SH-SY5Y (cell line): ENCODE results near the gene ZNF180.

Source experiments
- GATA2 ChIP-seq: IDR thresholded peaks from 2 replicates; pipeline ENCODE4 v1.6.1; 2011; ENCODE audit warnings: mild to moderate bottlenecking, low read depth, low read length
- GATA3 ChIP-seq: IDR thresholded peaks from 2 replicates; pipeline ENCODE4 v1.6.1; 2011; ENCODE audit warnings: low read depth, mild to moderate bottlenecking, low read length, moderate library complexity

The ZNF180 gene

GRCh38 chr19:44430956-44431355 is 69.4 kb downstream of the ZNF180 start:
- TF ChIP-seq GATA3 (no peak), GATA2 (no peak)
